Smooth muscle cell of trachea (primary cell): ENCODE results near the gene SNX12. TPM values are rescaled to one million over a fixed set of nuclear protein-coding genes. Genes with fewer than 3 reads are reported as not detected.

Experiments
- total RNA-seq: library from RNA; depleted of rRNA; stranded (reverse); fragments of >200 nt; gene quantifications from 2 replicates; pipeline ENCODE4 v1.2.1, GENCODE V29; 2014

Gene SNX12
- total RNA-seq: 77.4 and 88.8 TPM in 2 replicates

GRCh38 chrX:71068044-71068918, at the start of gene SNX12:
TSS of gene SNX12 (minus strand) at chrX:71068334. CDS start at chrX:71068306, 28 bp downstream.

GRCh38 chrX:71111141-71111843, 43.2 kb upstream of the SNX12 start, which contains the start of gene IL2RG:
TSS of gene IL2RG (minus strand) at chrX:71111577. CDS start at chrX:71111539, 38 bp downstream.

GRCh38 chrX:71106427-71106826, 38.3 kb upstream of the SNX12 start, which contains the start of gene CXorf65:
TSS of gene CXorf65 (minus strand) at chrX:71106740. CDS start at chrX:71106556, 184 bp downstream.

GRCh38 chrX:71095555-71095980, 27.4 kb upstream of the SNX12 start, which contains the start of gene FOXO4:
TSS of gene FOXO4 (plus strand) at chrX:71095851. CDS start at chrX:71096529, 678 bp downstream.

Other genes starting within 250 kb of the SNX12 start
- gene TEX11, start 159.6 kb downstream of the SNX12 start, total RNA-seq: 0.15 TPM in 1 of 2 replicates, not detected in the other
- under 0.01 TPM in 1 of 2 replicates, not detected in the other for gene SLC7A3, start 137.2 kb downstream of the SNX12 start, total RNA-seq
- gene FOXO4, start 27.5 kb upstream of the SNX12 start, total RNA-seq: 4.2 and 7.8 TPM in 2 replicates
- gene CXorf65, start 38.4 kb upstream of the SNX12 start, total RNA-seq: not detected in 2 replicates
- gene IL2RG, start 43.2 kb upstream of the SNX12 start, total RNA-seq: not detected in 2 replicates
- 30.0 and 39.9 TPM in 2 replicates for gene MED12, start 50.3 kb upstream of the SNX12 start, total RNA-seq
- 1.3 and 2.3 TPM in 2 replicates for gene NLGN3, start 76.5 kb upstream of the SNX12 start, total RNA-seq
- not detected in 2 replicates for gene GJB1, start 154.9 kb upstream of the SNX12 start, total RNA-seq
- gene ZMYM3, start 185.8 kb upstream of the SNX12 start, total RNA-seq: 18.6 and 22.2 TPM in 2 replicates
- gene NONO, start 215.3 kb upstream of the SNX12 start, total RNA-seq: 350 and 455 TPM in 2 replicates
- 0.99 and 1.0 TPM in 2 replicates for gene ITGB1BP2, start 233.4 kb upstream of the SNX12 start, total RNA-seq